ENCODE results near the gene DAB1.

Gene DAB1

GRCh38 chr1:56973923-56974742 is 449.7 kb downstream of the DAB1 start:
- DNase-seq (ENCODE audit: low read depth), result no peak

GRCh38 chr1:56972976-56973375 is 450.9 kb downstream of the DAB1 start:
- no peak for DNase-seq (ENCODE audit: low read depth)

GRCh38 chr1:56970280-56970679 is 453.6 kb downstream of the DAB1 start:
- no peak for DNase-seq (ENCODE audit: low read depth)

- DNase-seq (ENCODE audit: low read depth), result no peak
These were observed 454.9 kb downstream of the DAB1 start for GRCh38 chr1:56968878-56969495.

GRCh38 chr1:56967900-56968832 is 455.7 kb downstream of the DAB1 start:
- no peak for DNase-seq (ENCODE audit: low read depth)

- DNase-seq (ENCODE audit: low read depth), result no peak
These were observed 456.5 kb downstream of the DAB1 start for GRCh38 chr1:56967355-56967754.

- no peak for DNase-seq (ENCODE audit: low read depth)
These were observed 457.2 kb downstream of the DAB1 start for GRCh38 chr1:56966698-56966999.

- DNase-seq (ENCODE audit: low read depth), result no peak
These were observed 457.8 kb downstream of the DAB1 start, which contains the start of gene C8B for GRCh38 chr1:56965916-56966697. Gene C8B (minus strand): TSS chr1:56966015. CDS start chr1:56965948, 67 bp downstream.

GRCh38 chr1:56965191-56965590 is 458.7 kb downstream of the DAB1 start:
- no peak for DNase-seq (ENCODE audit: low read depth)

GRCh38 chr1:56964349-56965017 is 459.4 kb downstream of the DAB1 start:
- no peak for DNase-seq (ENCODE audit: low read depth)

- no peak for DNase-seq (ENCODE audit: low read depth)
These were observed 460.2 kb downstream of the DAB1 start for GRCh38 chr1:56963667-56964066.

GRCh38 chr1:56961426-56961825 is 462.4 kb downstream of the DAB1 start:
- DNase-seq (ENCODE audit: low read depth), result no peak

GRCh38 chr1:56958526-56958925 is 465.3 kb downstream of the DAB1 start:
- DNase-seq (ENCODE audit: low read depth), result no peak

GRCh38 chr1:56957931-56958330 is 465.9 kb downstream of the DAB1 start:
- no peak for DNase-seq (ENCODE audit: low read depth)

GRCh38 chr1:56954664-56955063 is 469.2 kb downstream of the DAB1 start:
- no peak for DNase-seq (ENCODE audit: low read depth)

GRCh38 chr1:56953386-56953785 is 470.5 kb downstream of the DAB1 start:
- no peak for DNase-seq (ENCODE audit: low read depth)

GRCh38 chr1:56952501-56952900 is 471.4 kb downstream of the DAB1 start:
- no peak for DNase-seq (ENCODE audit: low read depth)

- DNase-seq (ENCODE audit: low read depth), result no peak
These were observed 475.3 kb downstream of the DAB1 start for GRCh38 chr1:56948403-56949023.
